Neural cell (in vitro differentiated cells): ENCODE measurements around the gene EIF4H. TPM values are rescaled to one million over a fixed set of nuclear protein-coding genes. Genes with fewer than 3 reads are reported as not detected.

Source experiments
- H2AFZ ChIP-seq: fragments of 200-600, 300-800 bp; sonication (generic), shearing (Covaris generic); 2 replicates; pipeline ENCODE4 v1.6.0; 2014; ENCODE audit warnings: low read depth, mild to moderate bottlenecking, antibody characterized with exemption, low read length, moderate library complexity
- H3F3A ChIP-seq: fragments of 200-600 bp; shearing (Covaris generic); 2 replicates; pipeline ENCODE4 v1.6.1; 2016; ENCODE audit warnings: mild to moderate bottlenecking, moderate library complexity, mixed read lengths, antibody characterized with exemption, low read length; ENCODE audit not compliant: insufficient read depth, poor library complexity, severe bottlenecking
- H3K27ac ChIP-seq: fragments of 200-600, 300-800 bp; sonication (generic), shearing (Covaris generic); 2 replicates; pipeline ENCODE4 v1.5.1; 2014; ENCODE audit warnings: mild to moderate bottlenecking, low read length, moderate library complexity
- H3K27me3 ChIP-seq: fragments of 300-800, 200-600 bp; sonication (generic), shearing (Covaris generic); 2 replicates; pipeline ENCODE4 v1.6.0; 2014; ENCODE audit warnings: mild to moderate bottlenecking, low read depth, low read length, moderate library complexity; ENCODE audit not compliant: insufficient read depth
- H3K36me3 ChIP-seq: fragments of 300-800, 200-600 bp; sonication (generic), shearing (Covaris generic); 2 replicates; pipeline ENCODE4 v1.5.1; 2014; ENCODE audit warnings: mild to moderate bottlenecking, antibody characterized with exemption, low read length, moderate library complexity; ENCODE audit not compliant: insufficient read depth
- H3K4me2 ChIP-seq: fragments of 300-800, 200-600 bp; sonication (generic), shearing (Covaris generic); 2 replicates; pipeline ENCODE4 v1.6.0; 2014; ENCODE audit warnings: mild to moderate bottlenecking, low read length
- H3K4me3 ChIP-seq: fragments of 300-800, 200-600 bp; sonication (generic), shearing (Covaris generic); 2 replicates; pipeline ENCODE4 v1.5.1; 2014; ENCODE audit warnings: mild to moderate bottlenecking, low read length, moderate library complexity
- H3K79me2 ChIP-seq: fragments of 200-600 bp; shearing (Covaris generic); replicated peaks from 2 replicates; pipeline ENCODE4 v1.6.0; 2014; ENCODE audit warnings: mild to moderate bottlenecking, low read length, moderate library complexity; ENCODE audit not compliant: insufficient read depth
- H3K9ac ChIP-seq: fragments of 300-800, 200-600 bp; sonication (generic), shearing (Covaris generic); 2 replicates; pipeline ENCODE4 v1.6.1; 2016; ENCODE audit warnings: mild to moderate bottlenecking, low read length, mixed read lengths
- H3K9me2 ChIP-seq: fragments of 200-600 bp; shearing (Covaris generic); 2 replicates; pipeline ENCODE4 v1.6.1; 2016; ENCODE audit warnings: mild to moderate bottlenecking, low read length, mixed read lengths; ENCODE audit not compliant: insufficient read depth
- H3K9me3 ChIP-seq: fragments of 200-600, 300-800 bp; sonication (generic), shearing (Covaris generic); 2 replicates; pipeline ENCODE4 v1.6.1; 2016; ENCODE audit warnings: mild to moderate bottlenecking, mixed run types, low read length, moderate library complexity, mixed read lengths
- H4K20me1 ChIP-seq: fragments of 200-600 bp; shearing (Covaris generic); 2 replicates; pipeline ENCODE4 v1.6.1; 2016; ENCODE audit warnings: mild to moderate bottlenecking, mixed run types; ENCODE audit not compliant: insufficient read depth
- CTCF ChIP-seq: fragments of 450-650 bp; IDR thresholded peaks from 2 replicates; pipeline ENCODE4 v1.5.1; 2014; ENCODE audit warnings: antibody characterized with exemption, mild to moderate bottlenecking, moderate library complexity; ENCODE audit not compliant: poor library complexity, severe bottlenecking
- EP300 ChIP-seq: fragments of 450-650 bp; conservative IDR thresholded peaks from 2 replicates; pipeline ENCODE4 v1.6.1; 2014; ENCODE audit warnings: antibody characterized with exemption, mild to moderate bottlenecking, moderate library complexity; ENCODE audit not compliant: poor library complexity, severe bottlenecking
- EZH2 ChIP-seq: fragments of 200-600, 300-800 bp; shearing (Covaris generic), sonication (generic); IDR thresholded peaks from 2 replicates; pipeline ENCODE4 v1.6.1; 2014; ENCODE audit warnings: antibody characterized with exemption, low read length, borderline replicate concordance, mild to moderate bottlenecking; ENCODE audit not compliant: insufficient read depth, poor library complexity, severe bottlenecking
- MXI1 ChIP-seq: fragments of 450-650 bp; conservative IDR thresholded peaks from 2 replicates; pipeline ENCODE4 v1.6.1; 2014; ENCODE audit warnings: antibody characterized with exemption, mild to moderate bottlenecking; ENCODE audit not compliant: poor library complexity, severe bottlenecking
- POLR2AphosphoS5 ChIP-seq: IDR thresholded peaks from 2 replicates; pipeline ENCODE4 v1.6.1; 2012
- RAD21 ChIP-seq: fragments of 450-650 bp; conservative IDR thresholded peaks from 2 replicates; pipeline ENCODE4 v1.6.1; 2014; ENCODE audit warnings: antibody characterized with exemption, mild to moderate bottlenecking, moderate library complexity
- REST ChIP-seq: IDR thresholded peaks from 2 replicates; pipeline ENCODE4 v1.6.1; 2012; ENCODE audit warnings: borderline replicate concordance
- SMC3 ChIP-seq: fragments of 450-650 bp; conservative IDR thresholded peaks from 2 replicates; pipeline ENCODE4 v1.6.1; 2014; ENCODE audit warnings: antibody characterized with exemption, mild to moderate bottlenecking, moderate library complexity; ENCODE audit not compliant: poor library complexity
- TAF1 ChIP-seq: IDR thresholded peaks from 2 replicates; pipeline ENCODE4 v1.6.1; 2012; ENCODE audit warnings: low read depth
- polyA plus RNA-seq: library from polyadenylated mRNA; depleted of rRNA; stranded (reverse); fragments of >200 nt; gene quantifications from 2 replicates; pipeline ENCODE4 v1.2.3, GENCODE V29; 2014

Gene EIF4H
- polyA plus RNA-seq, 1 donor from 2014 or later = 170 TPM

GRCh38 chr7:74149071-74149470, 25.1 kb upstream of the EIF4H start:
- Histone ChIP-seq H3K36me3 (no peaks in the 10 kb centered on the region), H3K79me2 (no peaks in the 10 kb centered on the region), H3K27me3 (no peaks in the 10 kb centered on the region), H3K27ac (no peak overlapping the region), H4K20me1 (no peaks in the 10 kb centered on the region), H3K4me2 (no peak overlapping the region), H3K4me3 (no peak overlapping the region), H3F3A (no peaks in the 10 kb centered on the region), H2AFZ (no peak overlapping the region), H3K9me2 (no peaks in the 10 kb centered on the region), H3K9me3 (no peaks in the 10 kb centered on the region), H3K9ac (no peak overlapping the region)
- TF ChIP-seq RAD21 (no peak), REST (no peak), CTCF (no peak), EZH2 (no peak), TAF1 (no peak), SMC3 (no peak), POLR2AphosphoS5 (no peak), MXI1 (no peak), EP300 (no peak)

- no peak overlapping the region for H3K4me3 ChIP-seq
- TF ChIP-seq EZH2 (no peak), TAF1 (no peak), SMC3 (no peak), EP300 (no peak), POLR2AphosphoS5 (no peak), MXI1 (no peak), REST (no peak), RAD21 (no peak), CTCF (no peak)
- no peaks in the 10 kb centered on the region for H3F3A ChIP-seq
- no peaks in the 10 kb centered on the region for H3K79me2 ChIP-seq
- no peaks in the 10 kb centered on the region for H4K20me1 ChIP-seq
- no peak overlapping the region for H3K4me2 ChIP-seq
- no peak overlapping the region for H3K9ac ChIP-seq
- no peaks in the 10 kb centered on the region for H3K9me3 ChIP-seq
- H3K27ac ChIP-seq = no peak overlapping the region
- H3K36me3 ChIP-seq = no peaks in the 10 kb centered on the region
- no peak overlapping the region for H2AFZ ChIP-seq
- no peaks in the 10 kb centered on the region for H3K9me2 ChIP-seq
- no peaks in the 10 kb centered on the region for H3K27me3 ChIP-seq
Observed at GRCh38 chr7:74149603-74150002, 24.6 kb upstream of the EIF4H start.
